Measurements from ENCODE around the gene PAK6. TPM values are rescaled to one million over a fixed set of nuclear protein-coding genes. Genes with fewer than 3 reads are reported as not detected.

The PAK6 gene
- polyA plus RNA-seq, 3 donors = 0.03 TPM; not detected in 2

- Histone ChIP-seq H3K4me3 (replicated peaks in 1 of 3; ENCODE audit: low read depth in 2 of 3, low read length in 3 of 3) (no peak overlapping the region), H2AFZ (ENCODE audit: insufficient read depth, low read depth, low read length, poor library complexity, severe bottlenecking) (no peak overlapping the region), H3K4me1 (ENCODE audit: control insufficient read depth in 1 of 2, insufficient read depth in 2 of 2, low read length in 2 of 2) (peaks cover 21 to 23% of the 10 kb centered on the region in 2 donors), H3K27ac (ENCODE audit: low read depth in 1 of 2, low read length in 2 of 2) (no peak overlapping the region), H3K9me3 (replicated peaks in 1 of 2; ENCODE audit: control insufficient read depth in 1 of 2, insufficient read depth in 1 of 2, low read length in 2 of 2) (no peaks in the 10 kb centered on the region), H3K36me3 (replicated peaks in 1 of 2; ENCODE audit: control insufficient read depth in 1 of 2, insufficient read depth in 2 of 2, low read length in 2 of 2) (peaks cover 9 to 53% of the 10 kb centered on the region in 2 donors), H3K4me2 (replicated peaks; ENCODE audit: extremely low read depth, low read length, poor library complexity, severe bottlenecking) (no peak overlapping the region), H4K20me1 (ENCODE audit: insufficient read depth, low read length) (no peaks in the 10 kb centered on the region), H3K9ac (ENCODE audit: insufficient read depth, low read length, poor library complexity, severe bottlenecking) (no peak overlapping the region), H3K27me3 (ENCODE audit: control insufficient read depth in 2 of 2, insufficient read depth in 2 of 2, low read length in 2 of 2) (no peaks in the 10 kb centered on the region), H3K79me2 (ENCODE audit: insufficient read depth, low read length) (no peaks in the 10 kb centered on the region)
- H3K27ac Mint-ChIP-seq = no peak overlapping the region
- WGBS (ENCODE audit: insufficient coverage) = 100% methylated on average over 3 of the region's 5 CpGs
- peaks cover 0 to 2% (median 0%) of the 10 kb centered on the region in 3 donors for H3K27me3 Mint-ChIP-seq (ENCODE audit: low read depth in 3 of 3)
- H3K4me1 Mint-ChIP-seq = peaks cover 18% of the 10 kb centered on the region
- no peak overlapping the region for H3K4me3 Mint-ChIP-seq
- DNase-seq = no peak
- intact Hi-C loops (cut with micrococcal nuclease) = no loop called here
- H3K9me3 Mint-ChIP-seq = no peaks in the 10 kb centered on the region
- TF ChIP-seq CTCF (IDR thresholded peaks at IDR 0.05) = no peak
- H3K36me3 Mint-ChIP-seq = peaks cover 23 to 33% of the 10 kb centered on the region in 2 donors
Observed at GRCh38 chr15:40229316-40229715, 9.5 kb upstream of the PAK6 start.

GRCh38 chr15:40229956-40230355, 8.9 kb upstream of the PAK6 start:
- Histone ChIP-seq H3K9me3 (replicated peaks in 1 of 2; ENCODE audit: control insufficient read depth in 1 of 2, insufficient read depth in 1 of 2, low read length in 2 of 2) (no peaks in the 10 kb centered on the region), H3K27me3 (ENCODE audit: control insufficient read depth in 2 of 2, insufficient read depth in 2 of 2, low read length in 2 of 2) (no peaks in the 10 kb centered on the region), H3K79me2 (ENCODE audit: insufficient read depth, low read length) (no peaks in the 10 kb centered on the region), H3K4me1 (ENCODE audit: control insufficient read depth in 1 of 2, insufficient read depth in 2 of 2, low read length in 2 of 2) (peaks cover 27 to 29% of the 10 kb centered on the region in 2 donors), H3K4me3 (replicated peaks in 1 of 3; ENCODE audit: low read depth in 2 of 3, low read length in 3 of 3) (no peak overlapping the region), H3K36me3 (replicated peaks in 1 of 2; ENCODE audit: control insufficient read depth in 1 of 2, insufficient read depth in 2 of 2, low read length in 2 of 2) (peaks cover 9 to 47% of the 10 kb centered on the region in 2 donors), H3K27ac (ENCODE audit: low read depth in 1 of 2, low read length in 2 of 2) (no peak overlapping the region), H2AFZ (ENCODE audit: insufficient read depth, low read depth, low read length, poor library complexity, severe bottlenecking) (no peak overlapping the region), H3K4me2 (replicated peaks; ENCODE audit: extremely low read depth, low read length, poor library complexity, severe bottlenecking) (no peak overlapping the region), H4K20me1 (ENCODE audit: insufficient read depth, low read length) (no peaks in the 10 kb centered on the region), H3K9ac (ENCODE audit: insufficient read depth, low read length, poor library complexity, severe bottlenecking) (no peak overlapping the region)
- intact Hi-C loops (cut with micrococcal nuclease) = no loop called here
- Mint-ChIP-seq H3K36me3 (peaks cover 17 to 27% of the 10 kb centered on the region in 2 donors), H3K4me3 (no peak overlapping the region), H3K4me1 (peaks cover 24% of the 10 kb centered on the region), H3K27ac (no peak overlapping the region), H3K9me3 (no peaks in the 10 kb centered on the region), H3K27me3 (ENCODE audit: low read depth in 3 of 3) (peaks cover 0 to 2% (median 0%) of the 10 kb centered on the region in 3 donors)
- WGBS (ENCODE audit: insufficient coverage) = no CpG with 5 or more reads among the region's 1 CpG
- no peak for DNase-seq
- TF ChIP-seq CTCF (IDR thresholded peaks at IDR 0.05) = no peak
